GM12878 (cell line): Measurements from ENCODE around the gene PDHA2. TPM values are rescaled to one million over a fixed set of nuclear protein-coding genes. Genes with fewer than 3 reads are reported as not detected.
A peak's percentile ranks its signal among the peaks of the same experiment; 100 is the strongest.
"Not testable (repeated sequence)": the region's sequence is repeated elsewhere in the genome, so short reads cannot be mapped to it uniquely, and the experiment has no call there.

Experiments
- ATAC-seq: fragments of 200-7000 bp; cut with Tn5 transposase; 3 replicates; pipeline ENCODE4 v1.9.1; 2020; ENCODE audit warnings: mild to moderate bottlenecking, moderate library complexity
- BruUV-seq: library from RNA; stranded (reverse); fragments of 400-500 nt; replicated peaks from 2 replicates; lab custom pipeline; 2021; lab: Mats Ljungman, UMichigan
- CTCF ChIA-PET: fragments of 300-600 bp; sonication (Branson Sonifier 250); formaldehyde crosslinking; extraction: SDS; loops from one replicate; lab custom pipeline; 2021; ENCODE audit warnings: inconsistent platforms; lab: Yijun Ruan, JAX
- POLR2A ChIA-PET: fragments of 350-600 bp; formaldehyde crosslinking; extraction: SDS; loops from one replicate; lab custom pipeline; 2021; ENCODE audit warnings: inconsistent platforms; lab: Charles Lee
- RAD21 ChIA-PET: fragments of 300-600 bp; sonication (Branson Sonifier 250); formaldehyde crosslinking; loops from one replicate; lab custom pipeline; 2023; ENCODE audit warnings: antibody characterized with exemption; ENCODE audit not compliant: unreplicated experiment; lab: Charles Lee
- SMC1A ChIA-PET: fragments of 300-600 bp; sonication (Branson Sonifier 250); formaldehyde crosslinking; loops from one replicate; lab custom pipeline; 2023; ENCODE audit not compliant: unreplicated experiment, uncharacterized antibody; lab: Charles Lee
- DNase-seq: peaks from one replicate; pipeline ENCODE4 v3.0.0-alpha.2; 2011; ENCODE audit warnings: low read depth, low spot score
- FAIRE-seq: peaks from 3 replicates; lab custom pipeline; 2011; peaks lifted over from hg19 to GRCh38; lab: Jason Lieb, UNC
- H2AFZ ChIP-seq: 2 replicates; pipeline ENCODE4 v1.6.0; 2011; ENCODE audit warnings: low read depth, low read length, control low read depth; ENCODE audit not compliant: control insufficient read depth
- H3K27ac ChIP-seq: 2 replicates; pipeline ENCODE4 v1.5.1; 2011; ENCODE audit warnings: control low read depth; ENCODE audit not compliant: control insufficient read depth, insufficient read depth
- H3K27me3 ChIP-seq, 2 experiments: replicated peaks in 1 of 2; 2 replicates each; pipeline versions ENCODE4 v1.6.0 to v1.6.1; 2011; ENCODE audit warnings: low read length in 1 of 2; ENCODE audit not compliant: control insufficient read depth in 2 of 2, insufficient read depth in 2 of 2
- H3K36me3 ChIP-seq, 2 experiments: 2 replicates each; pipeline ENCODE4 v1.5.1; 2011; ENCODE audit warnings: low read length in 1 of 2; ENCODE audit not compliant: control insufficient read depth in 2 of 2, insufficient read depth in 2 of 2
- H3K4me1 ChIP-seq: 2 replicates; pipeline ENCODE4 v1.6.1; 2011; ENCODE audit warnings: mild to moderate bottlenecking, low read length, moderate library complexity, mixed read lengths; ENCODE audit not compliant: control insufficient read depth, insufficient read depth
- H3K4me2 ChIP-seq: 2 replicates; pipeline ENCODE4 v1.6.0; 2011; ENCODE audit warnings: control low read depth; ENCODE audit not compliant: control insufficient read depth, insufficient read depth
- H3K4me3 ChIP-seq: fragments of 200-600 bp; sonication (generic); 2 replicates; pipeline ENCODE4 v1.5.1; 2016
- H3K79me2 ChIP-seq: 2 replicates; pipeline ENCODE4 v1.6.0; 2011; ENCODE audit warnings: low read length; ENCODE audit not compliant: control insufficient read depth, insufficient read depth
- H3K9ac ChIP-seq: 2 replicates; pipeline ENCODE4 v1.8.0; 2011; ENCODE audit warnings: low read length, control low read depth, mixed read lengths; ENCODE audit not compliant: control insufficient read depth, insufficient read depth
- H3K9me3 ChIP-seq: replicated peaks from 3 replicates; pipeline ENCODE4 v1.5.1; 2011; ENCODE audit warnings: mild to moderate bottlenecking, low read length; ENCODE audit not compliant: control insufficient read depth, insufficient read depth
- H4K20me1 ChIP-seq: 2 replicates; pipeline ENCODE4 v1.6.0; 2011; ENCODE audit not compliant: control insufficient read depth, insufficient read depth
- CBFB ChIP-seq: IDR thresholded peaks from 2 replicates; pipeline ENCODE4 v1.6.1; 2016; ENCODE audit warnings: antibody characterized with exemption, low read depth
- CBX5 ChIP-seq: sonication (generic); IDR thresholded peaks from 2 replicates; pipeline ENCODE4 v1.6.1; 2016; ENCODE audit warnings: low read depth, moderate library complexity, mild to moderate bottlenecking, inconsistent platforms
- EGR1 ChIP-seq, 2 experiments: IDR thresholded peaks; 1 replicate in 1 of 2; 2 replicates in 1 of 2; pipeline ENCODE4 v1.6.1; 2011 to 2012; ENCODE audit warnings: low read depth in 2 of 2, low read length in 2 of 2, borderline replicate concordance in 1 of 2, mild to moderate bottlenecking in 1 of 2, moderate library complexity in 1 of 2
- PAX5 ChIP-seq: IDR thresholded peaks from 2 replicates; pipeline ENCODE4 v1.6.1; 2011; ENCODE audit warnings: low read depth, low read length, borderline replicate concordance
- SMAD1 ChIP-seq: fragments of 450-650 bp; IDR thresholded peaks from 2 replicates; pipeline ENCODE4 v1.6.1; 2018; ENCODE audit warnings: mild to moderate bottlenecking, low read depth; ENCODE audit not compliant: partially characterized antibody
- WRNIP1 ChIP-seq: IDR thresholded peaks from 2 replicates; pipeline ENCODE4 v1.6.1; 2011; ENCODE audit warnings: low read depth, low read length, improper control_type of control experiment, borderline replicate concordance
- WGBS: methylation state at CpG from one replicate; pipeline ENCODE4 v1.1.6; 2016; ENCODE audit warnings: low lambda C conversion rate; ENCODE audit not compliant: insufficient replicate concordance, insufficient coverage; ENCODE audit errors: missing lambda C conversion rate; 5-methylcytosine and 5-hydroxymethylcytosine counted together
- in situ Hi-C: fragments of 300-500 bp; cut with MboI; formaldehyde crosslinking; loops from 9 replicates; pipeline ENCODE4 v1.14.3; 2018; ENCODE audit warnings: mixed read lengths
- intact Hi-C: fragments of 100-400 bp; cut with micrococcal nuclease; formaldehyde crosslinking; loops from one replicate; pipeline ENCODE4 v1.14.2; 2022; ENCODE audit not compliant: unreplicated experiment
- polyA plus RNA-seq, 11 experiments: library from polyadenylated mRNA; depleted of rRNA in 4 of 11; unstranded in 6 of 11; stranded (reverse) in 5 of 11; fragments of >200 nt; fragmentation: Nextera tagmentation in 4 of 11; fragmentation: Illumina TruSeq in 1 of 11; extraction: Ambion mirVana in 4 of 11; extraction: Trizol in 1 of 11; gene quantifications; 1 replicate in 1 of 11; 2 replicates in 10 of 11; pipeline versions ENCODE4 v1.2.1 to v1.2.3, GENCODE V29; 2011 to 2016; ENCODE audit warnings: inconsistent platforms in 2 of 11, missing spikeins in 2 of 11, low read depth in 1 of 11
- total RNA-seq, 4 experiments: library from RNA; depleted of rRNA in 3 of 4; stranded (reverse); fragments of >200 nt in 3 of 4; fragmentation: Illumina TruSeq in 1 of 4; extraction: Trizol in 1 of 4; gene quantifications; 2 replicates each; pipeline versions ENCODE4 v1.2.1 to v1.2.3, GENCODE V29; 2013 to 2021
- TF ChIP-seq, protein P1 (sequence below): fragments of 450-650 bp; IDR thresholded peaks from 2 replicates; pipeline ENCODE4 v1.6.1; 2017; ENCODE audit warnings: mild to moderate bottlenecking, moderate library complexity

The PDHA2 gene
- total and polyA plus RNA-seq, 10 of the 15 experiments (the other 5 are each of a cell fraction or from before 2014, with no cell fraction given): not detected

DNA sequence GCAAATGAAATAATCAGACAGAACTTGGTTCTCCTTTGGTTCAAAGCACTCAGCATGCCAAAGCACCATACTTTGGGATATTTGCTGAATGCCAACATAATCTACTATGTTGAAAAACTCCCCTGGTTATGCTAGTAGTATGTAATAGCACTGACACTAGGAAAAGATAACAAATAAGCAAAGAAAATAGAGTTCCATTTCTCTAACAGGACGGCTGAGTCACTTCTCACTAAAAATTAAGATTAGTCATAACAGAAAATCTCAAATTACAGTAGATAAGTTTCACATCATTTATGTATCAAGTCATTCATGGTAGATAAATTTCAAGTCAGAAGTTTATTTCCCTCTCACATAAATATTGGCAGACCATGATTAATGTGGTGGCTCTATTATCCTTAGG lies 17.9 kb downstream of the PDHA2 start (continued):
- TF ChIP-seq EGR1 (IDR thresholded peaks at IDR 0.05; ENCODE audit: borderline replicate concordance in 1 of 2, low read depth in 2 of 2, low read length in 2 of 2) (no peak), CBFB (no peak), PAX5 (no peak), WRNIP1 (no peak), SMAD1 (no peak)

DNA sequence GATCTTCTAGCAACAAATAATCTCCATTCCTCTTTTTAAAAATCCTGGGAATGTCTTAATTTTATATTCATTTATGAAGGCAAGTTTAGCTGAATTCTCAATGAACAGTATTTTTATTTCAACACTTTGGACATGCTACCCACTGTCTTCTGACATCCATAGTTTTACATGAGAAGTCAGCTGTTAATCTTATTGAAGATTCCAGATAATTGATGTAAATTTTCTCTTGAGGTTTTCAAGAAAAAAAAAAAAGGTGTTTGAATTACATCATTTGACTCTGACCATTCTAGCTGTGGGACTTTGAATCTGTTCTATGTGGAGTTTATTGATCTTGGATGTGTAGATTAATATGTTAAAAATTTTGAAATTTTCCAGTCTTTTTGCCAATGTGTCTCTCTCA lies 28.0 kb downstream of the PDHA2 start:
- H3K4me1 ChIP-seq: no peaks in the 10 kb centered on the region
- TF ChIP-seq, protein P1, sequence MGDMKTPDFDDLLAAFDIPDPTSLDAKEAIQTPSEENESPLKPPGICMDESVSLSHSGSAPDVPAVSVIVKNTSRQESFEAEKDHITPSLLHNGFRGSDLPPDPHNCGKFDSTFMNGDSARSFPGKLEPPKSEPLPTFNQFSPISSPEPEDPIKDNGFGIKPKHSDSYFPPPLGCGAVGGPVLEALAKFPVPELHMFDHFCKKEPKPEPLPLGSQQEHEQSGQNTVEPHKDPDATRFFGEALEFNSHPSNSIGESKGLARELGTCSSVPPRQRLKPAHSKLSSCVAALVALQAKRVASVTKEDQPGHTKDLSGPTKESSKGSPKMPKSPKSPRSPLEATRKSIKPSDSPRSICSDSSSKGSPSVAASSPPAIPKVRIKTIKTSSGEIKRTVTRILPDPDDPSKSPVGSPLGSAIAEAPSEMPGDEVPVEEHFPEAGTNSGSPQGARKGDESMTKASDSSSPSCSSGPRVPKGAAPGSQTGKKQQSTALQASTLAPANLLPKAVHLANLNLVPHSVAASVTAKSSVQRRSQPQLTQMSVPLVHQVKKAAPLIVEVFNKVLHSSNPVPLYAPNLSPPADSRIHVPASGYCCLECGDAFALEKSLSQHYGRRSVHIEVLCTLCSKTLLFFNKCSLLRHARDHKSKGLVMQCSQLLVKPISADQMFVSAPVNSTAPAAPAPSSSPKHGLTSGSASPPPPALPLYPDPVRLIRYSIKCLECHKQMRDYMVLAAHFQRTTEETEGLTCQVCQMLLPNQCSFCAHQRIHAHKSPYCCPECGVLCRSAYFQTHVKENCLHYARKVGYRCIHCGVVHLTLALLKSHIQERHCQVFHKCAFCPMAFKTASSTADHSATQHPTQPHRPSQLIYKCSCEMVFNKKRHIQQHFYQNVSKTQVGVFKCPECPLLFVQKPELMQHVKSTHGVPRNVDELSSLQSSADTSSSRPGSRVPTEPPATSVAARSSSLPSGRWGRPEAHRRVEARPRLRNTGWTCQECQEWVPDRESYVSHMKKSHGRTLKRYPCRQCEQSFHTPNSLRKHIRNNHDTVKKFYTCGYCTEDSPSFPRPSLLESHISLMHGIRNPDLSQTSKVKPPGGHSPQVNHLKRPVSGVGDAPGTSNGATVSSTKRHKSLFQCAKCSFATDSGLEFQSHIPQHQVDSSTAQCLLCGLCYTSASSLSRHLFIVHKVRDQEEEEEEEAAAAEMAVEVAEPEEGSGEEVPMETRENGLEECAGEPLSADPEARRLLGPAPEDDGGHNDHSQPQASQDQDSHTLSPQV: no peak
- peak; percentile 79 for TF ChIP-seq CBX5
- H3K27ac ChIP-seq: no peak overlapping the region
- SMC1A ChIA-PET: no interaction called here
- no peaks in the 10 kb centered on the region for H3K79me2 ChIP-seq
- intact Hi-C loops: no loop called here
- H2AFZ ChIP-seq: no peak overlapping the region
- H3K4me3 ChIP-seq: no peak overlapping the region
- RAD21 ChIA-PET: no interaction called here
- in situ Hi-C loops: no loop called here
- no peaks in the 10 kb centered on the region for H3K27me3 ChIP-seq
- no peaks in the 10 kb centered on the region for H3K36me3 ChIP-seq
- POLR2A ChIA-PET: no interaction called here
- CTCF ChIA-PET: interaction anchor here (0.6 kb wide), 1 partner anchor 167 kb away, joined by 3 read pairs; no protein-coding TSS in a partner anchor
- no peaks in the 10 kb centered on the region for H4K20me1 ChIP-seq
- H3K4me2 ChIP-seq: no peak overlapping the region
- ATAC-seq (no peak), FAIRE-seq (no peak), DNase-seq (no peak)
- H3K9me3 ChIP-seq: no peaks in the 10 kb centered on the region; the same call in 1 of the 3 replicates
- no peak overlapping the region for H3K9ac ChIP-seq
- BruUV-seq: no TSS peak

DNA sequence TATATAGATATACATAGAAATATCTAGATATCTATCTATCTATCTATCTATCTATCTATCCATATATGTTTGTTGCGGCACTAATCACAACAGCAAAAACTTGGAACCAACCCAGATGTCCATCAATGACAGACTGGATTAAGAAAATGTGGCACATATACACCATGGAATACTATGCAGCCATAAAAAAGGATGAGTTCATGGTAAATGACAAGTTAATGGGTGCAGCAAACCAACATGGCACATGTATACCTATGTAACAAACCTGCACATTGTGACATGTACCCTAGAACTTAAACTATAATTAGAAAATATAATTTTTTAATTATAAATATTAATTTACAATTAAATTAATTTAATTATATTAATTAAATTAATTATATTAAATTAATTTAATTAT lies 29.5 kb downstream of the PDHA2 start:
- 6% methylated on average over 1 of the region's 1 CpG for WGBS
- H3K4me2 ChIP-seq, H3K27ac ChIP-seq, DNase-seq, H3K27me3 ChIP-seq, H3K36me3 ChIP-seq, H3K9me3 ChIP-seq, POLR2A ChIA-PET, H4K20me1 ChIP-seq, SMC1A ChIA-PET, H3K4me3 ChIP-seq, H3K79me2 ChIP-seq, H3K4me1 ChIP-seq, intact Hi-C loops, H3K9ac ChIP-seq, ATAC-seq, H2AFZ ChIP-seq, FAIRE-seq, RAD21 ChIA-PET, in situ Hi-C loops, BruUV-seq: not testable (repeated sequence)
- CTCF ChIA-PET: interaction anchor here (1.0 kb wide), 1 partner anchor 360 kb away, joined by 3 read pairs; no protein-coding TSS in a partner anchor
